ENCODE results near the gene FTO. TPM values are rescaled to one million over a fixed set of nuclear protein-coding genes. Genes with fewer than 3 reads are reported as not detected.

The FTO gene
- total and polyA plus RNA-seq, 2 of the 8 experiments (the other 6 are each of a cell fraction or from before 2014, with no cell fraction given): 34.5 to 59.8 TPM

- Histone ChIP-seq H4K91ac (replicated peaks; ENCODE audit: insufficient read length, low read length) (no peak overlapping the region), H3K27me3 (replicated peaks in 1 of 4; ENCODE audit: control insufficient read depth in 3 of 4, extremely low read depth in 1 of 4, insufficient read depth in 3 of 4, low read length in 3 of 4) (no peaks in the 10 kb centered on the region), H3K4me2 (ENCODE audit: insufficient read depth in 1 of 2, low read depth in 2 of 2, low read length in 2 of 2) (no peak overlapping the region), H2AK5ac (ENCODE audit: low read depth, low read length) (no peak overlapping the region), H4K20me1 (replicated peaks in 1 of 2; ENCODE audit: control insufficient read depth in 1 of 2, insufficient read depth in 2 of 2, low read length in 2 of 2) (no peaks in the 10 kb centered on the region), H3K4ac (replicated peaks; ENCODE audit: insufficient read length, low read depth, low read length) (no peak overlapping the region), H4K8ac (ENCODE audit: extremely low read depth, insufficient read depth, low read length) (no peak overlapping the region; the same call in 1 of the 2 replicates), H2BK20ac (ENCODE audit: low read length) (no peak overlapping the region), H3K27ac (ENCODE audit: low read depth, low read length) (no peak overlapping the region), H3K9me3 (ENCODE audit: insufficient read depth in 2 of 2, low read depth in 1 of 2, low read length in 1 of 2) (no peaks in the 10 kb centered on the region), H3K23me2 (ENCODE audit: low read depth, low read length) (no peaks in the 10 kb centered on the region), H2BK15ac (ENCODE audit: low read length) (no peak overlapping the region), H3K79me2 (ENCODE audit: control insufficient read depth in 1 of 2, insufficient read depth in 2 of 2, low read length in 2 of 2) (no peaks in the 10 kb centered on the region), H3K23ac (ENCODE audit: insufficient read length) (no peak overlapping the region), H2BK120ac (replicated peaks; ENCODE audit: low read depth, low read length) (no peak overlapping the region), H3K9ac (replicated peaks in 1 of 4; ENCODE audit: extremely low read depth in 1 of 4, low read depth in 3 of 4, low read length in 3 of 4) (no peak overlapping the region), H3K18ac (ENCODE audit: extremely low read depth, low read length) (no peak overlapping the region), H3K4me1 (replicated peaks in 1 of 4; ENCODE audit: control insufficient read depth in 3 of 4, insufficient read depth in 4 of 4, low read length in 3 of 4) (peaks cover 0 to 4% (median 1%) of the 10 kb centered on the region in 4 experiments; a peak in 3 of 7 replicates), H4K5ac (ENCODE audit: insufficient read length, low read depth, low read length) (no peak overlapping the region), H2AFZ (ENCODE audit: low read length) (no peak overlapping the region), H3K36me3 (ENCODE audit: control insufficient read depth in 2 of 4, insufficient read depth in 4 of 4, low read length in 3 of 4) (no peaks in the 10 kb centered on the region), H2BK5ac (ENCODE audit: low read depth, low read length) (no peak overlapping the region), H3K4me3 (ENCODE audit: extremely low read depth in 1 of 4, insufficient read depth in 2 of 4, low read depth in 3 of 4, low read length in 4 of 4) (no peak overlapping the region), H2BK12ac (ENCODE audit: low read depth, low read length) (no peak overlapping the region), H3K14ac (ENCODE audit: insufficient read length) (no peak overlapping the region), H3K79me1 (ENCODE audit: low read depth, low read length) (no peaks in the 10 kb centered on the region), H3K56ac (replicated peaks; ENCODE audit: insufficient read length, low read depth, low read length) (no peak overlapping the region)
- WGBS, 2 experiments (ENCODE audit: extremely low coverage in 1 of 2, insufficient coverage in 1 of 2, insufficient read length in 1 of 2, insufficient replicate concordance in 2 of 2, low coverage in 1 of 2, low lambda C conversion rate in 2 of 2, missing lambda C conversion rate in 1 of 2): 98% methylated on average over 4 of the region's 4 CpGs; no CpG with 5 or more reads in 1 of the 2 experiments
- FAIRE-seq (no peak), DNase-seq (ENCODE audit: low read depth in 1 of 2, low spot score in 2 of 2) (no peak)
- ChIA-PET POLR2A (ENCODE audit: partially characterized antibody) (no interaction called here), CTCF (ENCODE audit: partially characterized antibody) (no interaction called here)
- TF ChIP-seq HDAC6 (IDR thresholded peaks at IDR 0.05; ENCODE audit: low read depth, low read length): no peak
- TF ChIP-seq ATF3 (IDR thresholded peaks at IDR 0.05; ENCODE audit: insufficient read depth, low read depth, low read length): no peak
- TF ChIP-seq GTF2F1 (IDR thresholded peaks at IDR 0.05; ENCODE audit: borderline replicate concordance, low read depth, low read length): no peak
- no peak for TF ChIP-seq SP2 (IDR thresholded peaks at IDR 0.05; ENCODE audit: low read length)
- TF ChIP-seq TEAD4 (IDR thresholded peaks at IDR 0.05; ENCODE audit: low read depth, low read length): no peak
- TF ChIP-seq KDM1A (IDR thresholded peaks at IDR 0.05; ENCODE audit: borderline replicate concordance, low read length): no peak
- TF ChIP-seq BACH1 (IDR thresholded peaks at IDR 0.05; ENCODE audit: low read length): no peak
- no peak for TF ChIP-seq SAP30 (IDR thresholded peaks at IDR 0.05; ENCODE audit: insufficient read depth, insufficient replicate concordance, low read length)
- no peak for TF ChIP-seq YY1 (IDR thresholded peaks at IDR 0.05; ENCODE audit: low read depth, low read length)
- no peak for TF ChIP-seq CTBP2 (IDR thresholded peaks at IDR 0.05; ENCODE audit: borderline replicate concordance, insufficient read depth, insufficient read length, low read length)
- no peak for TF ChIP-seq RNF2 (IDR thresholded peaks at IDR 0.05; ENCODE audit: borderline replicate concordance, low read depth, low read length, missing control alignments, poor library complexity, severe bottlenecking)
- no peak for TF ChIP-seq NANOG (IDR thresholded peaks at IDR 0.05; ENCODE audit: insufficient read depth, low read depth, low read length, poor library complexity, severe bottlenecking)
- no peak for TF ChIP-seq ZNF274 (IDR thresholded peaks at IDR 0.05; ENCODE audit: borderline replicate concordance, extremely low read depth, low read length)
- TF ChIP-seq TBP (IDR thresholded peaks at IDR 0.05; ENCODE audit: low read depth, low read length): no peak
Measured at GRCh38 chr16:54075446-54075845, 371.5 kb downstream of the FTO start.

Measured in H1 (cell line).